Osteoblast (primary cell): ENCODE results near the gene C4orf50. TPM values are rescaled to one million over a fixed set of nuclear protein-coding genes. Genes with fewer than 3 reads are reported as not detected.

Source experiments
- DNase-seq: peaks from one replicate; pipeline ENCODE4 v3.0.0; 2011; ENCODE audit warnings: low spot score, mixed read lengths; ENCODE audit not compliant: insufficient read length; ENCODE audit errors: missing footprints
- H2AFZ ChIP-seq: 2 replicates; pipeline ENCODE4 v1.6.0; 2011; ENCODE audit warnings: mild to moderate bottlenecking, low read length
- H3K27ac ChIP-seq: 2 replicates; pipeline ENCODE4 v1.5.1; 2011; ENCODE audit warnings: mild to moderate bottlenecking, low read depth, low read length, moderate library complexity
- H3K27me3 ChIP-seq: 2 replicates; pipeline ENCODE4 v1.6.0; 2012; ENCODE audit warnings: mild to moderate bottlenecking, control low read depth, inconsistent platforms, low read length, moderate library complexity; ENCODE audit not compliant: insufficient read depth
- H3K36me3 ChIP-seq: 2 replicates; pipeline ENCODE4 v1.5.1; 2011; ENCODE audit warnings: mild to moderate bottlenecking, low read length, control low read depth, moderate library complexity; ENCODE audit not compliant: insufficient read depth
- H3K4me1 ChIP-seq: 2 replicates; pipeline ENCODE4 v1.5.1; 2011; ENCODE audit warnings: mild to moderate bottlenecking, low read length, control low read depth, moderate library complexity; ENCODE audit not compliant: insufficient read depth
- H3K4me2 ChIP-seq: 2 replicates; pipeline ENCODE4 v1.6.0; 2011; ENCODE audit warnings: mild to moderate bottlenecking, low read length; ENCODE audit not compliant: insufficient read depth
- H3K4me3 ChIP-seq: fragments of 200-600 bp; sonication (generic); 3 replicates; pipeline ENCODE4 v1.5.1; 2012; ENCODE audit warnings: mild to moderate bottlenecking, low read length, inconsistent platforms; ENCODE audit not compliant: insufficient read depth
- H3K79me2 ChIP-seq: 2 replicates; pipeline ENCODE4 v1.6.0; 2012; ENCODE audit warnings: mild to moderate bottlenecking, low read length, control low read depth, inconsistent platforms; ENCODE audit not compliant: insufficient read depth
- H3K9me3 ChIP-seq: 2 replicates; pipeline ENCODE4 v1.5.1; 2011; ENCODE audit warnings: low read depth, low read length, control low read depth
- H4K20me1 ChIP-seq: 2 replicates; pipeline ENCODE4 v1.6.0; 2012; ENCODE audit warnings: mild to moderate bottlenecking, low read length, control low read depth; ENCODE audit not compliant: insufficient read depth
- total RNA-seq: library from RNA; depleted of rRNA; stranded (reverse); fragments of >200 nt; gene quantifications from 2 replicates; pipeline ENCODE4 v1.2.3, GENCODE V29; 2012
- TF ChIP-seq, protein P1 (sequence below): IDR thresholded peaks from 2 replicates; pipeline ENCODE4 v1.5.1; 2011; ENCODE audit warnings: mild to moderate bottlenecking, low read depth, low read length, moderate library complexity; ENCODE audit errors: extremely low read depth

Gene C4orf50
- total RNA-seq, 1 donor = not detected

DNA sequence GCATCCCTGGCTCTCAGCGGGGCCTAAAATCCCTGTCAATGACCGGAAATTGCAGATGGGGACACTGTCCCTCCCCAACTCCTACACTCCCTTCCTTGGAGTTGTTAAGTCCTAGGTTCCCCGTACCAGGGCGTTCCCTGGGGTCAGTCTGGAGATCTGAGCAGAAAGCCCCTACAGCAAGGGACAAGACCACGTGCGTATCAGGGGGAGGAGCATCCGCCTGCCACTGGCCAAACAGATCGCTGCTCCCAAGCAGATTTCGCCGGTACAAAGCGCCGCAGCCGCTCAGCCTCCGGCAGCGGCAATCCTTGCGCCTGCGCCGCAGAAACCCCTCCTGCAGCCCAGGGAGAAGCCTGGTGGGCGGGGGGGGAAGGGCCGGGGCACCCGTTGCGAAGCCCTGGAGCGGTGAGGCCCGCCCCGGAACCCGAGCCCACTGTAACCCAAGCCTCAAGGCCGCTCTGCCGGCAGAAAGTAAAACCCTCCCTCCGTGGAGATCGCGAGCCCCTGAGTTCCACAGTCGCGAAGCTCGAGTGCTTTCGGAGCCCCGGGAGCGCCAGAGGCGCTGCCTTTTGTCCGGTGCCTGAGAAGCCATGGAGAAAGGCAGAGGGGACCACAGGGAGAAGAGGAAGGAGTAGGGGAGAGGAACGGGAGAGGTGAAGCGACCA is 128.0 kb downstream of the C4orf50 start:
- Histone ChIP-seq H3K4me2 (no peak overlapping the region), H3K27me3 (peaks cover 54% of the 10 kb centered on the region), H3K4me3 (no peak overlapping the region), H3K79me2 (no peaks in the 10 kb centered on the region), H3K9me3 (no peaks in the 10 kb centered on the region), H4K20me1 (no peaks in the 10 kb centered on the region), H3K36me3 (no peaks in the 10 kb centered on the region), H3K4me1 (no peaks in the 10 kb centered on the region), H3K27ac (no peak overlapping the region), H2AFZ (no peak overlapping the region)
- TF ChIP-seq, protein P1, sequence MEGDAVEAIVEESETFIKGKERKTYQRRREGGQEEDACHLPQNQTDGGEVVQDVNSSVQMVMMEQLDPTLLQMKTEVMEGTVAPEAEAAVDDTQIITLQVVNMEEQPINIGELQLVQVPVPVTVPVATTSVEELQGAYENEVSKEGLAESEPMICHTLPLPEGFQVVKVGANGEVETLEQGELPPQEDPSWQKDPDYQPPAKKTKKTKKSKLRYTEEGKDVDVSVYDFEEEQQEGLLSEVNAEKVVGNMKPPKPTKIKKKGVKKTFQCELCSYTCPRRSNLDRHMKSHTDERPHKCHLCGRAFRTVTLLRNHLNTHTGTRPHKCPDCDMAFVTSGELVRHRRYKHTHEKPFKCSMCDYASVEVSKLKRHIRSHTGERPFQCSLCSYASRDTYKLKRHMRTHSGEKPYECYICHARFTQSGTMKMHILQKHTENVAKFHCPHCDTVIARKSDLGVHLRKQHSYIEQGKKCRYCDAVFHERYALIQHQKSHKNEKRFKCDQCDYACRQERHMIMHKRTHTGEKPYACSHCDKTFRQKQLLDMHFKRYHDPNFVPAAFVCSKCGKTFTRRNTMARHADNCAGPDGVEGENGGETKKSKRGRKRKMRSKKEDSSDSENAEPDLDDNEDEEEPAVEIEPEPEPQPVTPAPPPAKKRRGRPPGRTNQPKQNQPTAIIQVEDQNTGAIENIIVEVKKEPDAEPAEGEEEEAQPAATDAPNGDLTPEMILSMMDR = no peak
- peak; percentile 92 for DNase-seq

DNA sequence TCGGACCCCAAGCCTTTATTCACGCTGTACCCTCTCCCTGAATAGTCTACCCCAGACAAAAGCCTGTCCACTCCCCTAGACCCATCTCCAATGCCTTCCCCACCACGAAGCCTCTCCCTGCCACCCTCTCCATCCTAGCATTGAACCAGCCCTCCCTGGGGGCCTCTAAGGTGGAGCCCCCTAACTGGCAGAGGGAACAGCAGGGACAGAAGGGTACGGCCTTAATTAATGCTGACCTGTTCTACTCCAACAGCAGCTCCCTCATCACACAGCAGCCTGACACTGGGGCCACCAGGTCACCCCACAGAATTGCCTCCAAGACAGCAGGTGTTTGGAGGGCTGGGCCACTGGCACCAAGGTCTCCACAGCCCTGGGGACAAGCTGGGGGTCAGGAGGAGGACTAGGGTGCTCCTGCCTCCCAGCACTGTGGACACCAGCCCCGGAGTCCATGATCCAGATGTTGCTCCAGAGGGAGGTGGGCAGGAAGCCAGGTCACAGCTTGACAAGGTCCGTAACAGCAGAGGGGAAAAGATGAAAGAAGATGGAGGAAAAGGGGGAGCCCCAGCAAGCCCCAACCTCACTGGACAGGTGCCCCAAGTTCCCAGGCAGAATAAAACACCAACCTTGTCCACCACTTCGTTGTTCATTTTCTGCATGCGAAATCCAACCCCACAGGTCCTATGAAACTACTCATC is 129.1 kb downstream of the C4orf50 start:
- peak; percentile 73 for DNase-seq
- no peaks in the 10 kb centered on the region for H3K4me1 ChIP-seq
- no peaks in the 10 kb centered on the region for H3K36me3 ChIP-seq
- H3K79me2 ChIP-seq = no peaks in the 10 kb centered on the region
- no peak overlapping the region for H3K4me3 ChIP-seq
- H2AFZ ChIP-seq = no peak overlapping the region
- no peak overlapping the region for H3K27ac ChIP-seq
- H4K20me1 ChIP-seq = no peaks in the 10 kb centered on the region
- H3K9me3 ChIP-seq = no peaks in the 10 kb centered on the region
- H3K4me2 ChIP-seq = no peak overlapping the region
- H3K27me3 ChIP-seq = peaks cover 54% of the 10 kb centered on the region
- TF ChIP-seq, protein P1 = no peak

DNA sequence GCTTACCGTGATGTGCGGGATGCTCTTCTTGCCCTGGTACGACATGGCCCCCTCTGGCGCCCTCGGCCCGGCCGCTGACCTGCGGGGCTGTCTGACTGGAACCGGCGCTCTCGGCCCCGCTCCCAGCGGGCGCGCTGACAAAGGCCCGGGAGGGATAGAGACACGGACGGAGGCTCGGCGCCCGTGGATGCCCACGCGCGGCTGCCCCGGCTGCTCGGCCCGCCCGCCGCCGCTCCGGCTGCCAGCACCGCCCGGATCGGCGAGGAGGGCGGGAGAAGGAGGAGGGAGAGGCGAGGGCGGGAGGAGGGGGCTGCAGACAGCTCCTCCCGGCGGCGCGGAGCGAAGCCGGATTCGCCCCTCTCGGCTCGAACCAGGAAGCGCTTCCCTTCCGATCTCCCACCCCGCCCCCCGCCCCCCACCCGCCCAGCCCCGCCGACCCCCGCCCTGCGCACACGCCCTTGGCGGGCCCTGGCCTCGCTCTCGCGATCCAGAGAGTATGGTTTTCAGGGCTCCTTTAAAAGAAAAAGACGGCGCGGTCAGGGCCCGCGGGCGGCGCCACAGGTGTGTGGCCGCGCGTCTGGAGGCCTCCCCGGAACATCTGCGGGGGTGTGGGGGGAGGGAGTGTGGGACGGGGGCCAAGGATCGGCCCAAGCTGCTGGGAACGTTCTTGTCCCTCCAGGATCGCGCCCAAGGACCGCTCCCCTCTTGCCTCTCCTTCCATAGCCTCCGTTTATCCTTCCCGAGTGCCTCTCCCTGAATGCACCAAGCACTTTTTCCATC is 129.8 kb downstream of the C4orf50 start:
- H3K4me1 ChIP-seq = no peaks in the 10 kb centered on the region
- H3K79me2 ChIP-seq = no peaks in the 10 kb centered on the region
- H3K27me3 ChIP-seq = peaks cover 49% of the 10 kb centered on the region
- H3K4me2 ChIP-seq = no peak overlapping the region
- no peak overlapping the region for H3K27ac ChIP-seq
- no peak overlapping the region for H2AFZ ChIP-seq
- no peaks in the 10 kb centered on the region for H3K36me3 ChIP-seq
- H4K20me1 ChIP-seq = no peaks in the 10 kb centered on the region
- no peak overlapping the region for H3K4me3 ChIP-seq
- TF ChIP-seq, protein P1 = no peak
- peak; percentile 71 for DNase-seq
- no peaks in the 10 kb centered on the region for H3K9me3 ChIP-seq
